OCI-LY1 (cell line): ENCODE results near the gene ICA1.

Experiments used
- CTCF ChIP-seq: fragments of 200-600 bp; sonication (generic), shearing (Covaris generic); IDR thresholded peaks from 2 replicates; pipeline ENCODE4 v1.5.1; 2017; ENCODE audit warnings: mild to moderate bottlenecking, antibody characterized with exemption, low read length, moderate library complexity, mixed read lengths
- EZH2 ChIP-seq: fragments of 200-600 bp; sonication (generic), shearing (Covaris generic); IDR thresholded peaks from 2 replicates; pipeline ENCODE4 v1.8.0; 2017; ENCODE audit warnings: borderline replicate concordance, mixed run types, mild to moderate bottlenecking, antibody characterized with exemption, low read length, moderate library complexity, mixed read lengths

GRCh38 chr7:8160250-8160649 lies 101.7 kb downstream of the ICA1 start:
- TF ChIP-seq CTCF (no peak), EZH2 (no peak)
